Measurements from ENCODE around the gene MTMR3.

- TF ChIP-seq CTCF (conservative IDR thresholded peaks at IDR 0.05; ENCODE audit: low read length) (no peak), EZH2phosphoT487 (IDR thresholded peaks at IDR 0.05; ENCODE audit: borderline replicate concordance, low read depth, low read length) (no peak)
Observed at GRCh38 chr22:29917052-29917902, 34.3 kb downstream of the MTMR3 start.

Data from OCI-LY7 (cell line).